Large intestine (tissue), 12 donors: ENCODE measurements around the gene ZNF396. TPM values are rescaled to one million over a fixed set of nuclear protein-coding genes. Genes with fewer than 3 reads are reported as not detected.

Experiments used
- DNase-seq, 2 donors: peaks; one replicate each; pipeline versions ENCODE4 v3.0.0 to v3.0.0-alpha.2; 2013
- H3K27ac ChIP-seq: one replicate; pipeline ENCODE4 v1.5.1; 2013; ENCODE audit warnings: low read length
- H3K27me3 ChIP-seq: 2 replicates; pipeline ENCODE4 v1.6.1; 2013; ENCODE audit warnings: low read length; ENCODE audit not compliant: control insufficient read depth, insufficient read depth
- H3K36me3 ChIP-seq: 2 replicates; pipeline ENCODE4 v1.6.1; 2013; ENCODE audit warnings: low read length; ENCODE audit not compliant: control insufficient read depth, insufficient read depth
- H3K4me1 ChIP-seq: one replicate; pipeline ENCODE4 v1.6.1; 2013; ENCODE audit warnings: low read length; ENCODE audit not compliant: control insufficient read depth, insufficient read depth
- H3K4me3 ChIP-seq: one replicate; pipeline ENCODE4 v1.5.1; 2013; ENCODE audit warnings: low read length
- H3K9me3 ChIP-seq: one replicate; pipeline ENCODE4 v1.6.1; 2013; ENCODE audit warnings: mild to moderate bottlenecking, low read depth, low read length, moderate library complexity; ENCODE audit not compliant: control insufficient read depth
- WGBS: methylation state at CpG from one replicate; pipeline ENCODE4 v1.1.5; 2013; ENCODE audit warnings: low lambda C conversion rate; ENCODE audit not compliant: insufficient coverage; 5-methylcytosine and 5-hydroxymethylcytosine counted together
- long read RNA-seq, 11 donors: transcript quantifications; one replicate each; lab custom pipeline, GENCODE V29; 2026
- polyA plus RNA-seq: library from polyadenylated mRNA; unstranded; fragments of 120-200 nt; gene quantifications from one replicate; pipeline ENCODE4 v1.2.1, GENCODE V29; 2013

Gene ZNF396
- polyA plus RNA-seq = 2.8 TPM
- long read RNA-seq, donor 1, partial matches to known transcripts = 0 of 1 reads
- long read RNA-seq, donor 1, other reads (novel, unspliced or antisense) = 0 of 1 reads
- long read RNA-seq, donor 2, partial matches to known transcripts = 0 of 1 reads
- long read RNA-seq, donor 2, other reads (novel, unspliced or antisense) = 0 of 1 reads
- long read RNA-seq, donor 3 = 0 reads
- long read RNA-seq, donor 4 = 0 reads
- long read RNA-seq, donor 5 = 0 reads
- long read RNA-seq, donor 6, partial matches to known transcripts = 0 of 1 reads
- long read RNA-seq, donor 6, other reads (novel, unspliced or antisense) = 0 of 1 reads
- long read RNA-seq, donor 7, partial matches to known transcripts = 0 of 1 reads
- long read RNA-seq, donor 7, other reads (novel, unspliced or antisense) = 0 of 1 reads
- long read RNA-seq, donor 8, partial matches to known transcripts = 0 of 1 reads
- long read RNA-seq, donor 8, other reads (novel, unspliced or antisense) = 0 of 1 reads
- long read RNA-seq, donor 9, partial matches to known transcripts = 0 of 1 reads
- long read RNA-seq, donor 9, other reads (novel, unspliced or antisense) = 0 of 1 reads
- long read RNA-seq, donor 10, partial matches to known transcripts = 0 of 1 reads
- long read RNA-seq, donor 10, other reads (novel, unspliced or antisense) = 0 of 1 reads
- long read RNA-seq, donor 11 = 0 reads

DNA sequence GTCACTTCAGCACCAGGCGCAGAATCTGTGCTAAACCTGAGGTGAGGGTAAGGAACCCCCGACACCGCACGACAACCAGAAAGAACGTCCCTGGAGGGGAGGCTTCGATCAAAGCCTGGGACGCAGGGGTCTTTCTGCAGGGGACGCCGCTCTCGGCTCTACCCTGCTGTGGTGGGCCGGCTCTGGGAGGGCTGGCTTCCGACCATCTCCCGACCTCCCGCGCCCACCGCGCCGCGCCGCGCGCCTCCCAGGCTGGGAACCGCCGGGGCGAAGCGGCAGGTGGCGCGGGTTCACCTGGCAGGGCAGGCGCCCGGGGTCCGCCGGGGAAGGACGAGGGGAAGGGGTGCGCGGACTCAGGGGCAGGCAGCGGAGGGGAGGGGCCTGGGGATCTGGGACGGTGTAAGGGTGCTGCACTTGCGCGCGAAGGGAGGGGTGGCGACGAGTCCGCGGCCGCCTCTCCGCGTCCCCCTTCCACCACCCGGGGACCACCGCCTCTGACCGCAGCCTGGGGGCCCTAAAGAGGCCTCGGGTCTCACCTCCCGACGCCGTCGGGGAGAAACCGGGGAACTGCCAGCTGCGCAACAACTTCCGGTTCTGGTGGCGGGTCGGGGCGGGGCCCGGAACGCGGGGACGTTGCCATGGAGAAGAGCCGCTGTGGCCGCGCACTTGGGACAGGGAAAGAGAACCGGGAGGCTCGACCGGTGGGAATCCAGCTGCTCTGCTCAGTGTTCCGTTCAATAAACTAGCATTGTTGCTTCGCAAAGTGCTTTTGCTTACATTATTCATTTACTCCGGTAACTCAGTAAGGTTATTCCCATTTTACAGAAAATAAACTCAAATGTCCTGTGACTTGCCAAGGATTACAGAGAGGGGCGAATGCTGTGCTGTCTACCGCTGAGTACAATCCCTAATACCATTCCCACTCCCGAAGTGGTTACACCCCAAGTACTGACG is at the start of gene ZNF396:
Gene ZNF396, minus strand, starts transcription at position 596 of the 954 bp plus-strand sequence. CDS start 3,045 bp downstream, outside the sequence.
- no CpG with 5 or more reads among the region's 78 CpGs for WGBS
- H3K27me3 ChIP-seq = peaks cover 19% of the 10 kb centered on the region
- peak; percentile 54 to 80 for DNase-seq
- peak within 1 kb of the TSS; percentile 69 for H3K4me3 ChIP-seq
- H3K4me1 ChIP-seq = peaks cover 2% of the 10 kb centered on the region
- H3K36me3 ChIP-seq = peaks cover 3% of the 10 kb centered on the region
- H3K9me3 ChIP-seq = no peaks in the 10 kb centered on the region
- H3K27ac ChIP-seq = no peak within 1 kb of the TSS

DNA sequence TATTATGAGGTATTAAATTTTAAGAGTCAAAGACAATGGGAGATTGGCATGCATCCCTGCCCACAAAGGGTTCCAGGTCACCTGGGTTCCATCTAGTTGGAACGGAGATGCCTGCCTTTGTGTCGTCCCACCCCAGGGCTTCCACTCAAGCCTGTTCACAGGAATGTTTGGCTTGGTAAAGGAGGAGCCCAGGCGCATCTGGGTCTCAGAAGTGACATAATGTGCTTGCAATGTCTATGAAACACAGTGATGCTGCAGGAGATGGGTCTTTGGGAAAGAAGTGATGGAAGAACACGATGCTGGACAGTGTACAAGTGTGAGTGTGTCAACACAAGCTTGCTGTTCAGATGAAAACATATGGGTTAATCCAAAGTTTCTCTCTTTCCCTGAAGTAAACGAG is 49.6 kb upstream of the ZNF396 start:
- no peak for DNase-seq
- H3K4me3 ChIP-seq = no peak overlapping the region
- no peaks in the 10 kb centered on the region for H3K27me3 ChIP-seq
- H3K36me3 ChIP-seq = no peaks in the 10 kb centered on the region
- no peak overlapping the region for H3K27ac ChIP-seq
- no peaks in the 10 kb centered on the region for H3K4me1 ChIP-seq
- no peaks in the 10 kb centered on the region for H3K9me3 ChIP-seq
- WGBS = 60% methylated on average over 1 of the region's 5 CpGs

DNA sequence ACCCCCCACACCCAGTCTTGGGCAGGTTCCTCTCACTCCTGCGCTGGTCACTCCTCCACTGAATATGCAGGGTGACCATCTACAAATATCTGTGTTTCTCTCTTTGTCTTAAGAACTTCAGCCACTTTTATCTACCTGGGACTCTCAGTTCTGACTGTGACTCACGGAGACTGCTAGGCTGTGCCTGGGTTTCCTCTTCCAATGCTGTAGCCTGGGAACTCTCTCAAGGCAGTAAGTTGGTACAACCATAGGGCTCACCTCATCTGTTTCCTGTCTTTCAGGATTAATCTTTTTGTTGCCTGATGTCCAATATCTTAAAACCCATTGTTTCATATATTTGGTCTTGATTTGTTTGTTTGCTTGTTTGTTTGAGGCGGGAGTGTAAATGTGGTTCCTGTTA is 47.2 kb upstream of the ZNF396 start:
- no peak overlapping the region for H3K27ac ChIP-seq
- DNase-seq = no peak
- no peaks in the 10 kb centered on the region for H3K27me3 ChIP-seq
- no peaks in the 10 kb centered on the region for H3K36me3 ChIP-seq
- H3K4me1 ChIP-seq = no peaks in the 10 kb centered on the region
- WGBS = 100% methylated on average over 2 of the region's 3 CpGs
- no peak overlapping the region for H3K4me3 ChIP-seq
- H3K9me3 ChIP-seq = peaks cover 2% of the 10 kb centered on the region

DNA sequence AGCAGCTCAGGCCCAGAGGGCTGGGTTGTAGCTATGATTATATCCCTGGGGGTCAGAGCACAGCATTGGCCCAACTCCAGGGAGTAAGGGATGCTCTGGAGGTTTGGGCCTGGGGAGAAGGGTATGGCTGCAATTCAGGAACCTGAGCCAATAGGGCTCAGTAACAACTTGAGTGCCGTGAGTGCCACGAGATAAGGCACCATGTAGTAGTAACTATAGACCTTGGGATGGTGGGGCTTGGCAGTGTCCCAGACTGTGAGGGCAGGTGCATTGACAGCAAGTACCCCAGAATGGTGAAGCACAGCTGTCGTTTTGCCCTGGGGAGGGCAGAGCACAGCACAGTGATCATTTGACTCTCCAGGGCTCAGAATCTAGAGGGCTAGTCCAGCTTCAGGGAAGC is 45.1 kb upstream of the ZNF396 start:
- DNase-seq = no peak
- WGBS = no CpG with 5 or more reads among the region's 3 CpGs
- Histone ChIP-seq H3K27me3 (no peaks in the 10 kb centered on the region), H3K4me3 (no peak overlapping the region), H3K4me1 (no peaks in the 10 kb centered on the region), H3K27ac (no peak overlapping the region), H3K36me3 (no peaks in the 10 kb centered on the region), H3K9me3 (peaks cover 5% of the 10 kb centered on the region)

DNA sequence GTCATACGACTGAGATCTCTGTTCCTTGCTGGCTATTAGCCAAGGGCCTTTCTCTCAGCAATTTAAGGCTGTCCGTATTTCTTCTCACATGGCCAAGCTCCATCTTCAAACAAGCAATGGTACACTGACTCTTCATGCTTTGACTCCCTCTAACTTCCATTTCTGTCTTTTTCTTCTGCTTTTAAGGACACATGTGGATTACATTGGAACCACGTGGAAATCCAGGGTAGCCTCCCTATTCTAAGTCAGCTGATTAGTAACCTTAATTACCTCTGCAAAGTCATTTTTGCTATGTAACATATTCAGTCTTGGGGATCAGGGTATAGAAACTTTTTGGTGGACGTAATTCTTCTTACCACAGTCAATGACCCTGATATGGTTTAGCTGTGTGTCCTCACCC is 41.5 kb upstream of the ZNF396 start:
- DNase-seq = no peak
- H3K9me3 ChIP-seq = peaks cover 8% of the 10 kb centered on the region
- H3K4me1 ChIP-seq = no peaks in the 10 kb centered on the region
- 100% methylated on average over 2 of the region's 4 CpGs for WGBS
- H3K27me3 ChIP-seq = no peaks in the 10 kb centered on the region
- no peak overlapping the region for H3K4me3 ChIP-seq
- H3K27ac ChIP-seq = no peak overlapping the region
- no peaks in the 10 kb centered on the region for H3K36me3 ChIP-seq

DNA sequence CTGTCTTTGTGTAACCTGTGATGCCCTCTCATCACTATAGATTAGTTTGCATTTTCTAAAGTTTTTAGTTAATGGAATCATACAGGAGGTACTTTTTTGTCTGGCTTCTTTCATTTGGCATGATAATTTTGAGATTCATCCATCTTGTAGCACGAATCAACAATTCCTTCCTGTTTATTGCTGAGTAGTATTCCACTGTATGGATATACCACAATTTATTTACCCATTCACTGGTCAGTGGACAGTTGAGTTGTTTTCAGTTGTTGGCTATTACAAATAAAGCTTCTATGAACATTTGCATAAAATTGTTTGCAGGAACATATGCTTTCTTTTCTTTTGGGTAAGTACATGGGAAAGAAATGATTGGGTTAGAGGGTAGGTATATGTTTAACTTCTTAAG is 40.1 kb upstream of the ZNF396 start:
- WGBS = no CpG with 5 or more reads among the region's 1 CpG

DNA sequence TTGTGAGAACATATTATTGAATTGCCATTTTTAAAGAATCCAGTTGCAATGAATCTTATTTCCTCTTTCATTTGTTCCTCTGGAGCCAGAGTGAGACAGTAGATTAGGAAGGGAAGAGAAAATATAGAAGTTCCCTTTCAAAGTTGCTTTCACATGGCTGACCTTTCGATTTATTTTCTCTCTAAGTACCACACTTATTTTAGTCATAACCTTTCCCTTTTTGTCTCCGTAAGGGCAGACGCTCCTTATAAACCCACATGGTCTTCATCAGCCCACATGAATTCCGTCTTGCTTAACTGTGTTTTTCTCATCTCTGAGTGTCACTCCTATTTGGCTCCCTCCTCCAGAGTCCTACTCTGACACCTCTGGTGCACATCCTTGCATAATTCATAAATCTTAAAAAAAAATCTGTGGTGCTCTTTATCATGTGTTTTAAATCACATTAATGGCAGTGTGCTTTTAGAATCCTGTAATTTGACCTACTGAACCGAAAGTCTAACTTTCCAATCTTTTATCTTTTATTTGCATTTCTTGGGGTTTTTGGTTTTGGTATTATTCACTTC is 38.5 kb upstream of the ZNF396 start:
- no peak overlapping the region for H3K4me3 ChIP-seq
- 86% methylated on average over 5 of the region's 5 CpGs for WGBS
- no peaks in the 10 kb centered on the region for H3K27me3 ChIP-seq
- DNase-seq = peak in 1 of 2 donors; percentile 43
- no peaks in the 10 kb centered on the region for H3K36me3 ChIP-seq
- peaks cover 9% of the 10 kb centered on the region for H3K4me1 ChIP-seq
- H3K9me3 ChIP-seq = peaks cover 8% of the 10 kb centered on the region
- H3K27ac ChIP-seq = no peak overlapping the region

More for the DNA sequence above, 40.1 kb upstream of the ZNF396 start:
- H3K9me3 ChIP-seq = peaks cover 8% of the 10 kb centered on the region
- no peak overlapping the region for H3K27ac ChIP-seq
- no peaks in the 10 kb centered on the region for H3K36me3 ChIP-seq
- H3K4me1 ChIP-seq = peaks cover 8% of the 10 kb centered on the region
- no peak overlapping the region for H3K4me3 ChIP-seq
- no peak for DNase-seq
- H3K27me3 ChIP-seq = no peaks in the 10 kb centered on the region

DNA sequence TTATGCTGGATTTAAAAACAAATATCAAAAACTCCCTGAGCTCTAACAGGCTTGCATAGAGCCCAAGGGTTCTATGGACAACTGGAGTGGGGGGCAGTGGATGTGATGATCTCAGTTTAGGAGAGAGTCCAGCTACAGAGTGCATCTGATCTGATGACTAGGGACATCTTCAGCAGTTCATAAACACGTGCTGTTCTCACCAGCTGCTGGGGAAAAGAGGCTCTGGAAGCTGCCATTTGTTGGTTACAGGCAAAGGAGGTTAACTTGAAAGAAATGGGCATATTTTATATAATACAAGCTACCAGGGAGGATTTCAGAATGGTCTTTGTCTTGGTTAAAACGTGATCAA is 36.0 kb upstream of the ZNF396 start:
- no peak overlapping the region for H3K4me3 ChIP-seq
- H3K4me1 ChIP-seq = peaks cover 29% of the 10 kb centered on the region
- no peaks in the 10 kb centered on the region for H3K36me3 ChIP-seq
- peaks cover 5% of the 10 kb centered on the region for H3K9me3 ChIP-seq
- WGBS = 73% methylated on average over 1 of the region's 2 CpGs
- H3K27me3 ChIP-seq = no peaks in the 10 kb centered on the region
- DNase-seq = no peak
- H3K27ac ChIP-seq = no peak overlapping the region

DNA sequence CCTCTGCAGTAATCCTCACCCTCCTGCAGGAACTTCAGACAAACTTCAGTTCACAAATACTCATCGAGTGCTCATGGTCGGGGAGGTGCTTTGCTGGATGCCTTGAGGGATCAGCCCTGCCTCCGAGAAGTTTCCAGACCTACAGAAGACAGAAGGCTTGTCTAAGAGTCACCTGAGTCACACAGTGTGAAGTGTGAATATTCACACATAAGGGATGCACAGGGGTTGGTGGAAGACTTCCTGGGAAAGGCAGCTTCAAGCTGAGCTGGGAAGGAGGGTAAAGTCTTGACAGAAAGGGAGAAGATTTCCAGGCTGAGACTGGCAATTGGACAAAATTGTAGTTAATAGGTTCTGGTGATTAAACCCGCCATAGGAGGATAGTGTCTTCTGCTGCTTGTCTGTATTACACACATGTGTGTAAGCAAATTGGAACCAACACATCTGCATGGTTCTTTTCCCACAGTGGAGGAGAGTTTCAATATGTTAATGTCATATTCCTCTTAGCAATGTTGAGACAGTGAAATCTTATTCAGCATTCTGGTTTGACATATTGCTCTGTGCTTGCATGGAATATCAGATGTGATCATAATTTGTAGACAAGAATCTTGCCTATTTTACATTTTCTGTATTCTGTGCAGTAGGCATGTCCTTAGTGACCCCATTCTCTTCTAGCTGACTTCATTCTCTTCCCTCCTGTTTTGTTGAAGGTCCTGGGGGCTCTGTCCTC is 34.7 kb upstream of the ZNF396 start:
- H3K36me3 ChIP-seq = no peaks in the 10 kb centered on the region
- H3K27me3 ChIP-seq = no peaks in the 10 kb centered on the region
- WGBS = no CpG with 5 or more reads among the region's 4 CpGs
- H3K9me3 ChIP-seq = no peaks in the 10 kb centered on the region
- no peak overlapping the region for H3K4me3 ChIP-seq
- no peak for DNase-seq
- peaks cover 31% of the 10 kb centered on the region for H3K4me1 ChIP-seq
- no peak overlapping the region for H3K27ac ChIP-seq
